Measurements from ENCODE around the gene STATH. TPM values are rescaled to one million over a fixed set of nuclear protein-coding genes. Genes with fewer than 3 reads are reported as not detected.

STATH gene
- total RNA-seq, 1 experiment from 2014 or later, result not detected

- H3K27me3 Mint-ChIP-seq (ENCODE audit: low read depth), result no peaks in the 10 kb centered on the region
- CTCF ChIA-PET, result no interaction called here
- H3K4me3 Mint-ChIP-seq, result no peak overlapping the region
- no peak for TF ChIP-seq OVOL2 (CRISPR knock-in tag; IDR thresholded peaks at IDR 0.05; ENCODE audit: borderline replicate concordance)
- no peak for TF ChIP-seq NR2C2 (CRISPR knock-in tag; IDR thresholded peaks at IDR 0.05)
- peaks cover 10% of the 10 kb centered on the region for H3K4me1 Mint-ChIP-seq
- ATAC-seq (peak; percentile 88), DNase-seq (ENCODE audit: low spot score) (peak; percentile 10)
- H3K9me3 Mint-ChIP-seq, result no peaks in the 10 kb centered on the region
- peak overlapping the region; percentile 48; the same call in 1 of the 2 replicates for H3K27ac Mint-ChIP-seq
- POLR2A ChIA-PET, result no interaction called here
- H3K36me3 Mint-ChIP-seq, result no peaks in the 10 kb centered on the region
Measured at GRCh38 chr4:69957209-69957608, 38.6 kb upstream of the STATH start.

GRCh38 chr4:69965628-69966027, 30.1 kb upstream of the STATH start, which contains the start of gene CSN2:
Gene CSN2, minus strand, starts transcription at chr4:69965728. Its CDS starts 4,733 bp downstream, at chr4:69960995.
- no peaks in the 10 kb centered on the region for H3K27me3 Mint-ChIP-seq (ENCODE audit: low read depth)
- H3K4me1 Mint-ChIP-seq, result no peaks in the 10 kb centered on the region
- no peak within 1 kb of the TSS for H3K27ac Mint-ChIP-seq
- no peak for TF ChIP-seq NFE2L1 (CRISPR knock-in tag; IDR thresholded peaks at IDR 0.05)
- H3K36me3 Mint-ChIP-seq, result no peaks in the 10 kb centered on the region
- CTCF ChIA-PET, result no interaction called here
- ATAC-seq (no peak), DNase-seq (ENCODE audit: low spot score) (no peak)
- H3K4me3 Mint-ChIP-seq, result no peak within 1 kb of the TSS
- POLR2A ChIA-PET, result interaction anchor here (0.5 kb wide), 1 partner anchor 580 kb away, joined by 5 read pairs; no protein-coding TSS in a partner anchor
- peaks cover 4% of the 10 kb centered on the region for H3K9me3 Mint-ChIP-seq

GRCh38 chr4:69970071-69970470, 25.7 kb upstream of the STATH start:
- H3K4me3 Mint-ChIP-seq, result no peak overlapping the region
- no peaks in the 10 kb centered on the region for H3K27me3 Mint-ChIP-seq (ENCODE audit: low read depth)
- CTCF ChIA-PET, result no interaction called here
- ATAC-seq (no peak), DNase-seq (ENCODE audit: low spot score) (no peak)
- H3K36me3 Mint-ChIP-seq, result no peaks in the 10 kb centered on the region
- H3K9me3 Mint-ChIP-seq, result no peaks in the 10 kb centered on the region
- POLR2A ChIA-PET, result interaction anchor here (0.7 kb wide), 1 partner anchor 98 kb away, joined by 4 read pairs; no protein-coding TSS in a partner anchor
- no peaks in the 10 kb centered on the region for H3K4me1 Mint-ChIP-seq
- no peak overlapping the region for H3K27ac Mint-ChIP-seq
- TF ChIP-seq FOXP1 (CRISPR knock-in tag; IDR thresholded peaks at IDR 0.05; ENCODE audit: borderline replicate concordance), result no peak
- TF ChIP-seq E2F1 (CRISPR knock-in tag; IDR thresholded peaks at IDR 0.05), result no peak
- TF ChIP-seq ETV6 (CRISPR knock-in tag; IDR thresholded peaks at IDR 0.05), result no peak
- TF ChIP-seq RORB (CRISPR knock-in tag; IDR thresholded peaks at IDR 0.05), result no peak
- TF ChIP-seq ZNF396 (CRISPR knock-in tag; IDR thresholded peaks at IDR 0.05; ENCODE audit: borderline replicate concordance), result no peak
- no peak for TF ChIP-seq FOXK1 (CRISPR knock-in tag; IDR thresholded peaks at IDR 0.05)

- TF ChIP-seq RORB (CRISPR knock-in tag; IDR thresholded peaks at IDR 0.05) (no peak), ZNF317 (CRISPR knock-in tag; IDR thresholded peaks at IDR 0.05; ENCODE audit: borderline replicate concordance, low read depth) (no peak), MXD4 (CRISPR knock-in tag; IDR thresholded peaks at IDR 0.05; ENCODE audit: borderline replicate concordance) (no peak), MAX (CRISPR knock-in tag; IDR thresholded peaks at IDR 0.05) (no peak), CBFB (CRISPR knock-in tag; IDR thresholded peaks at IDR 0.05; ENCODE audit: low read depth) (no peak), ZNF416 (CRISPR knock-in tag; IDR thresholded peaks at IDR 0.05) (no peak), NFATC4 (CRISPR knock-in tag; IDR thresholded peaks at IDR 0.05) (no peak)
Measured at GRCh38 chr4:69974631-69975030, 21.1 kb upstream of the STATH start.

GRCh38 chr4:69977582-69977981, 18.2 kb upstream of the STATH start:
- POLR2A ChIA-PET, result no interaction called here
- peak; percentile 18; the same call in 1 of the 2 replicates for ATAC-seq
- CTCF ChIA-PET, result no interaction called here
- 0 out of 2 replicates have a peak, but pooled peaks cover 4% of the 10 kb centered on the region for H3K4me1 Mint-ChIP-seq
- H3K27ac Mint-ChIP-seq, result no peak overlapping the region
- DNase-seq (ENCODE audit: low spot score), result no peak
- no peaks in the 10 kb centered on the region for H3K27me3 Mint-ChIP-seq (ENCODE audit: low read depth)
- no peaks in the 10 kb centered on the region for H3K36me3 Mint-ChIP-seq
- H3K9me3 Mint-ChIP-seq, result no peaks in the 10 kb centered on the region
- no peak overlapping the region for H3K4me3 Mint-ChIP-seq
- TF ChIP-seq IRF1 (CRISPR knock-in tag; IDR thresholded peaks at IDR 0.05) (no peak), GABPB1 (CRISPR knock-in tag; IDR thresholded peaks at IDR 0.05) (no peak), NFATC4 (CRISPR knock-in tag; IDR thresholded peaks at IDR 0.05) (no peak), TP53 (CRISPR knock-in tag; IDR thresholded peaks at IDR 0.05) (no peak), OVOL2 (CRISPR knock-in tag; IDR thresholded peaks at IDR 0.05; ENCODE audit: borderline replicate concordance) (no peak), E2F5 (CRISPR knock-in tag; IDR thresholded peaks at IDR 0.05) (no peak), ETV6 (CRISPR knock-in tag; IDR thresholded peaks at IDR 0.05) (no peak), IRF2 (CRISPR knock-in tag; IDR thresholded peaks at IDR 0.05; ENCODE audit: borderline replicate concordance, low read depth) (no peak), MYBL2 (CRISPR knock-in tag; IDR thresholded peaks at IDR 0.05) (no peak), ZNF317 (CRISPR knock-in tag; IDR thresholded peaks at IDR 0.05; ENCODE audit: borderline replicate concordance, low read depth) (no peak), ZNF423 (CRISPR knock-in tag; IDR thresholded peaks at IDR 0.05) (no peak)

More at GRCh38 chr4:69974631-69975030, 21.1 kb upstream of the STATH start:
- DNase-seq (ENCODE audit: low spot score), result no peak
- Mint-ChIP-seq H3K27ac (no peak overlapping the region), H3K36me3 (no peaks in the 10 kb centered on the region), H3K27me3 (ENCODE audit: low read depth) (no peaks in the 10 kb centered on the region), H3K4me3 (no peak overlapping the region), H3K9me3 (no peaks in the 10 kb centered on the region), H3K4me1 (0 out of 2 replicates have a peak, but pooled peaks cover 4% of the 10 kb centered on the region)
- no peak for ATAC-seq
- CTCF ChIA-PET, result no interaction called here
- POLR2A ChIA-PET, result no interaction called here

Measured in WTC11 (cell line).